OCI-LY7 (cell line): Measurements from ENCODE around the gene PET100. TPM values are rescaled to one million over a fixed set of nuclear protein-coding genes. Genes with fewer than 3 reads are reported as not detected.

Experiments
- BruUV-seq: library from RNA; stranded (reverse); fragments of 400-500 nt; replicated peaks from 2 replicates; lab custom pipeline; 2021; lab: Mats Ljungman, UMichigan
- CTCF ChIA-PET: fragments of 300-600 bp; sonication (Branson Sonifier 250); formaldehyde crosslinking; loops from one replicate; lab custom pipeline; 2022; ENCODE audit warnings: antibody characterized with exemption; ENCODE audit not compliant: unreplicated experiment; lab: Charles Lee
- POLR2A ChIA-PET: fragments of 300-600 bp; sonication (Branson Sonifier 250); formaldehyde crosslinking; loops from one replicate; lab custom pipeline; 2022; ENCODE audit warnings: antibody characterized with exemption; lab: Charles Lee
- DNase-seq: peaks from one replicate; pipeline ENCODE4 v3.0.0-alpha.2; 2015; ENCODE audit warnings: low spot score
- H2AFZ ChIP-seq: fragments of 200-600 bp; sonication (generic), shearing (Covaris generic); 2 replicates; pipeline ENCODE4 v1.6.1; 2014; ENCODE audit warnings: mild to moderate bottlenecking, antibody characterized with exemption, low read length, moderate library complexity
- H3K27ac ChIP-seq: fragments of 200-600 bp; sonication (generic); 2 replicates; pipeline ENCODE4 v1.5.1; 2014; ENCODE audit warnings: mixed run types, low read depth, mild to moderate bottlenecking, moderate library complexity, low read length, inconsistent platforms; ENCODE audit not compliant: poor library complexity, severe bottlenecking
- H3K36me3 ChIP-seq: fragments of 200-600 bp; sonication (generic); 2 replicates; pipeline ENCODE4 v1.6.1; 2014; ENCODE audit warnings: mild to moderate bottlenecking, antibody characterized with exemption, low read length, moderate library complexity, mixed read lengths; ENCODE audit not compliant: insufficient read depth
- H3K4me1 ChIP-seq: fragments of 200-600 bp; sonication (generic); 2 replicates; pipeline ENCODE4 v1.5.1; 2014; ENCODE audit warnings: mild to moderate bottlenecking, low read length; ENCODE audit not compliant: insufficient read depth, poor library complexity, severe bottlenecking
- H3K4me2 ChIP-seq: fragments of 200-600 bp; sonication (generic); 2 replicates; pipeline ENCODE4 v1.6.1; 2014; ENCODE audit warnings: mild to moderate bottlenecking, low read length
- H3K4me3 ChIP-seq: fragments of 200-600 bp; sonication (generic); 2 replicates; pipeline ENCODE4 v1.5.1; 2014; ENCODE audit warnings: mild to moderate bottlenecking, low read depth, low read length; ENCODE audit not compliant: poor library complexity, severe bottlenecking
- H3K79me2 ChIP-seq: fragments of 200-600 bp; sonication (generic); 2 replicates; pipeline ENCODE4 v1.6.1; 2016; ENCODE audit warnings: low read depth, mild to moderate bottlenecking, low read length, moderate library complexity, mixed read lengths; ENCODE audit not compliant: insufficient read depth
- H3K9me2 ChIP-seq: fragments of 200-600 bp; sonication (generic); 2 replicates; pipeline ENCODE4 v1.6.1; 2016; ENCODE audit warnings: mild to moderate bottlenecking, low read length, mixed read lengths; ENCODE audit not compliant: insufficient read depth
- H3K9me3 ChIP-seq: fragments of 200-600 bp; sonication (generic); 2 replicates; pipeline ENCODE4 v1.6.1; 2014; ENCODE audit warnings: mild to moderate bottlenecking, mixed run types, low read length, mixed read lengths
- H4K20me1 ChIP-seq: fragments of 200-600 bp; sonication (generic); 2 replicates; pipeline ENCODE4 v1.6.1; 2014; ENCODE audit warnings: mild to moderate bottlenecking, antibody characterized with exemption, low read length, moderate library complexity, mixed read lengths; ENCODE audit not compliant: insufficient read depth
- CTCF ChIP-seq: fragments of 200-600 bp; sonication (generic); conservative IDR thresholded peaks from 2 replicates; pipeline ENCODE4 v1.5.1; 2014; ENCODE audit warnings: mild to moderate bottlenecking, antibody characterized with exemption, low read length, moderate library complexity, mixed read lengths
- EZH2phosphoT487 ChIP-seq: fragments of 200-600 bp; sonication (generic); IDR thresholded peaks from 2 replicates; pipeline ENCODE4 v1.6.1; 2018; ENCODE audit warnings: low read depth, borderline replicate concordance, mild to moderate bottlenecking, mixed run types, antibody characterized with exemption, low read length, moderate library complexity, mixed read lengths
- intact Hi-C: fragments of 100-400 bp; cut with micrococcal nuclease; formaldehyde crosslinking; loops from one replicate; pipeline ENCODE4 v1.10.0; 2022; ENCODE audit not compliant: unreplicated experiment
- total RNA-seq, 2 experiments: library from RNA; depleted of rRNA in 1 of 2; stranded (reverse); fragments of >200 nt in 1 of 2; shearing (Covaris generic) in 1 of 2; gene quantifications; 2 replicates each; pipeline ENCODE4 v1.2.3, GENCODE V29; 2014 to 2022

PET100 gene
- total RNA-seq, 2 experiments from 2014 or later = 48.8 to 118 TPM

DNA sequence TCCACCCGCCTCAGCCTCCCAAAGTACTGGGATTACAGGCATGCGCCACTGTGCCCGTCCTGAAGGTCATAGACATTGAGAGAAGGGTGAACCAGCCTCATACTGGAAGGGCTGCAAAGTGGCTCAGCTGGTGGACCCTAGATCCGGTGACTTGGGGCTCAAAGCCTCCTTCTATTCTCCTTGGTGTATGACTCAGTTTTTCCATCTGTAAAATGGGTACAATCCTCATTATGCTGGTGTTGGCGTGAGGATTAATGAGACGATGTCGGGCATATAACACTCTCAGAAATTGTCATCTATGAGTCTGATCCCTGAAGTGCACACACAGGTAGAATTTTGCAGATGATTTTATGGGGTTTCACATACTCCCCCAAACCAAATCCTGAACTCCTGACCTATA, 39.8 kb upstream of the PET100 start:
- Histone ChIP-seq H3K9me2 (no peaks in the 10 kb centered on the region), H3K4me3 (no peak overlapping the region), H3K36me3 (no peaks in the 10 kb centered on the region), H3K4me1 (no peaks in the 10 kb centered on the region), H2AFZ (no peak overlapping the region), H3K79me2 (no peaks in the 10 kb centered on the region), H4K20me1 (no peaks in the 10 kb centered on the region), H3K4me2 (no peak overlapping the region), H3K27ac (no peak overlapping the region), H3K9me3 (no peaks in the 10 kb centered on the region)
- CTCF ChIA-PET = interaction anchor here (0.6 kb wide), 1 partner anchor 91 kb away, joined by 8 read pairs; no protein-coding TSS in a partner anchor
- POLR2A ChIA-PET = no interaction called here
- DNase-seq = no peak
- no peak for TF ChIP-seq EZH2phosphoT487
- TF ChIP-seq CTCF = no peak
- intact Hi-C loops = no loop called here
- no TSS peak for BruUV-seq

DNA sequence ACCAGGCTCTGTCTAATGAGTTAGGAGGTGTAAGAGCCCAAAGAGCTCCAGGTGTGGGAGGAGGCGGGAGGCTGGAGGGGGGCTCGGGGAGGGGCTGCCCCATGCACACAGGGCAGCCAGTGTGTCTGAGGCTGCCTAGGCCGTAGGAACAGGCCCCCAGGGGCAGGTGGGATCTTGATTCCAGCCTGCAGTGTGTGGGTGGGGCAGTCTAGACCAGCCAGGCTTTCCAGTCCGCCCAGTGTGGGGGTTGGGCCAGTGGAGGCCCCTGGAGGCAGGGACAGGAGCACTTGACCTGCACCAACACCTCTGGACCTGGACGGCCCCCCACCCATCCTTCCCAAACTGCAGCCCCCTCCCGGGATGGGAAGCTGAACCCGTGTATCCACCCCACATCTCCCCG, 39.3 kb upstream of the PET100 start:
- TF ChIP-seq EZH2phosphoT487 = no peak
- TF ChIP-seq CTCF = no peak
- Histone ChIP-seq H4K20me1 (no peaks in the 10 kb centered on the region), H3K4me1 (no peaks in the 10 kb centered on the region), H3K36me3 (no peaks in the 10 kb centered on the region), H3K9me3 (no peaks in the 10 kb centered on the region), H3K4me3 (no peak overlapping the region), H3K79me2 (no peaks in the 10 kb centered on the region), H3K4me2 (no peak overlapping the region), H3K9me2 (no peaks in the 10 kb centered on the region), H3K27ac (no peak overlapping the region), H2AFZ (no peak overlapping the region)
- POLR2A ChIA-PET = no interaction called here
- BruUV-seq = no TSS peak
- intact Hi-C loops = no loop called here
- CTCF ChIA-PET = interaction anchor here (0.6 kb wide), 1 partner anchor 91 kb away, joined by 8 read pairs; no protein-coding TSS in a partner anchor
- no peak for DNase-seq

- peak; percentile 73 for DNase-seq
- no peak within 1 kb of the TSS for H3K27ac ChIP-seq
- intact Hi-C loops = no loop called here
- BruUV-seq = no TSS peak
- H3K9me3 ChIP-seq = no peaks in the 10 kb centered on the region
- ChIA-PET CTCF (no interaction called here), POLR2A (no interaction called here)
- no peaks in the 10 kb centered on the region for H3K36me3 ChIP-seq
- H2AFZ ChIP-seq = peak within 1 kb of the TSS; percentile 39; the same call in 1 of the 2 replicates
- peak within 1 kb of the TSS; percentile 66 for H3K4me3 ChIP-seq
- H3K4me2 ChIP-seq = peak within 1 kb of the TSS; percentile 69
- H3K9me2 ChIP-seq = no peaks in the 10 kb centered on the region
- no peak for TF ChIP-seq CTCF
- no peak for TF ChIP-seq EZH2phosphoT487
- H3K4me1 ChIP-seq = no peaks in the 10 kb centered on the region
- H3K79me2 ChIP-seq = no peaks in the 10 kb centered on the region
- H4K20me1 ChIP-seq = no peaks in the 10 kb centered on the region
Measured at GRCh38 chr19:7595466-7596133, 34.0 kb upstream of the PET100 start, which contains the start of gene CAMSAP3. CAMSAP3 (plus strand) TSS chr19:7595863; CDS start chr19:7596003, 140 bp downstream.
